H1 (cell line): Measurements from ENCODE around the gene ACSF3. TPM values are rescaled to one million over a fixed set of nuclear protein-coding genes. Genes with fewer than 3 reads are reported as not detected.

Source experiments
- CTCF ChIA-PET: fragments of 300-600 bp; sonication (Branson Sonifier 250); formaldehyde crosslinking; loops from one replicate; lab custom pipeline; 2021; ENCODE audit not compliant: partially characterized antibody; lab: Charles Lee
- POLR2A ChIA-PET: fragments of 300-600 bp; sonication (Branson Sonifier 250); formaldehyde crosslinking; loops from one replicate; lab custom pipeline; 2021; ENCODE audit warnings: inconsistent platforms; ENCODE audit not compliant: partially characterized antibody; lab: Charles Lee
- DNase-seq, 2 experiments: peaks; one replicate each; pipeline versions ENCODE4 v3.0.0 to v3.0.0-alpha.2; 2010 to 2022; ENCODE audit warnings: low spot score in 2 of 2, low read depth in 1 of 2, mixed read lengths in 1 of 2
- FAIRE-seq: peaks from 2 replicates; lab custom pipeline; 2011; peaks lifted over from hg19 to GRCh38; lab: Jason Lieb, UNC
- H2AFZ ChIP-seq: 2 replicates; pipeline ENCODE4 v1.8.1; 2012; ENCODE audit warnings: low read length, inconsistent platforms
- H2AK5ac ChIP-seq: 2 replicates; pipeline ENCODE4 v1.6.1; 2013; ENCODE audit warnings: low read depth, low read length
- H2BK120ac ChIP-seq: replicated peaks from 2 replicates; pipeline ENCODE3; 2013; ENCODE audit warnings: low read depth, low read length, inconsistent platforms
- H2BK12ac ChIP-seq: 2 replicates; pipeline ENCODE4 v1.6.1; 2013; ENCODE audit warnings: low read depth, low read length
- H2BK15ac ChIP-seq: 2 replicates; pipeline ENCODE4 v1.6.1; 2013; ENCODE audit warnings: low read length
- H2BK20ac ChIP-seq: 2 replicates; pipeline ENCODE4 v1.6.1; 2013; ENCODE audit warnings: low read length
- H2BK5ac ChIP-seq: 2 replicates; pipeline ENCODE4 v1.6.1; 2013; ENCODE audit warnings: low read depth, low read length
- H3K14ac ChIP-seq: 2 replicates; pipeline ENCODE4 v1.6.1; 2013; ENCODE audit warnings: inconsistent platforms; ENCODE audit not compliant: insufficient read length
- H3K18ac ChIP-seq: 2 replicates; pipeline ENCODE4 v1.6.1; 2013; ENCODE audit warnings: low read length; ENCODE audit errors: extremely low read depth
- H3K23ac ChIP-seq: 2 replicates; pipeline ENCODE4 v1.6.1; 2013; ENCODE audit warnings: inconsistent platforms; ENCODE audit not compliant: insufficient read length
- H3K23me2 ChIP-seq: 2 replicates; pipeline ENCODE4 v1.6.1; 2013; ENCODE audit warnings: low read depth, low read length
- H3K27ac ChIP-seq: 2 replicates; pipeline ENCODE4 v1.6.1; 2011; ENCODE audit warnings: low read depth, low read length, inconsistent platforms
- H3K27me3 ChIP-seq, 4 experiments: replicated peaks in 1 of 4; 1 replicate in 1 of 4; 2 replicates in 3 of 4; pipeline versions ENCODE4 v1.6.1 to v1.8.1; 2011 to 2013; ENCODE audit warnings: low read length in 3 of 4, mild to moderate bottlenecking in 3 of 4, inconsistent platforms in 2 of 4, mixed read lengths in 2 of 4, moderate library complexity in 1 of 4; ENCODE audit not compliant: control insufficient read depth in 3 of 4, insufficient read depth in 3 of 4; ENCODE audit errors: extremely low read depth in 1 of 4
- H3K36me3 ChIP-seq, 4 experiments: 2 replicates each; pipeline versions ENCODE4 v1.6.1 to v1.8.1; 2011 to 2013; ENCODE audit warnings: mild to moderate bottlenecking in 4 of 4, low read length in 3 of 4, moderate library complexity in 2 of 4, control low read depth in 1 of 4, inconsistent platforms in 1 of 4; ENCODE audit not compliant: insufficient read depth in 4 of 4, control insufficient read depth in 2 of 4
- H3K4ac ChIP-seq: replicated peaks from 2 replicates; pipeline ENCODE3; 2013; ENCODE audit warnings: low read length, low read depth, mixed read lengths, inconsistent platforms; ENCODE audit not compliant: insufficient read length
- H3K4me1 ChIP-seq, 4 experiments: replicated peaks in 1 of 4; 1 replicate in 1 of 4; 2 replicates in 3 of 4; pipeline versions ENCODE4 v1.6.1 to v1.8.1; 2011 to 2013; ENCODE audit warnings: low read length in 3 of 4, inconsistent platforms in 2 of 4, mixed read lengths in 1 of 4; ENCODE audit not compliant: insufficient read depth in 4 of 4, control insufficient read depth in 3 of 4
- H3K4me2 ChIP-seq, 2 experiments: 2 replicates each; pipeline versions ENCODE4 v1.6.1 to v1.8.1; 2011 to 2013; ENCODE audit warnings: low read depth in 2 of 2, low read length in 2 of 2, control low read depth in 1 of 2, inconsistent platforms in 1 of 2, mild to moderate bottlenecking in 1 of 2; ENCODE audit not compliant: insufficient read depth in 1 of 2
- H3K4me3 ChIP-seq, 4 experiments: fragments of 200-600, 300-600 bp in 1 of 4; sonication (generic), shearing (Covaris generic), sonication (Bioruptor Twin) in 1 of 4; 2 replicates each; pipeline versions ENCODE4 v1.5.1 to v1.8.1; 2011 to 2016; ENCODE audit warnings: low read length in 4 of 4, low read depth in 3 of 4, control low read depth in 2 of 4, inconsistent platforms in 2 of 4, mild to moderate bottlenecking in 2 of 4, mixed read lengths in 1 of 4, moderate library complexity in 1 of 4; ENCODE audit not compliant: insufficient read depth in 2 of 4; ENCODE audit errors: extremely low read depth in 1 of 4
- H3K56ac ChIP-seq: replicated peaks from 2 replicates; pipeline ENCODE3; 2013; ENCODE audit warnings: low read depth, mild to moderate bottlenecking, mixed read lengths, low read length, inconsistent platforms; ENCODE audit not compliant: insufficient read length
- H3K79me1 ChIP-seq: 2 replicates; pipeline ENCODE4 v1.6.1; 2013; ENCODE audit warnings: low read depth, low read length, control low read depth
- H3K79me2 ChIP-seq, 2 experiments: 2 replicates each; pipeline versions ENCODE4 v1.6.1 to v1.8.1; 2012 to 2013; ENCODE audit warnings: low read length in 2 of 2, mild to moderate bottlenecking in 2 of 2, inconsistent platforms in 1 of 2; ENCODE audit not compliant: insufficient read depth in 2 of 2, control insufficient read depth in 1 of 2
- H3K9ac ChIP-seq, 4 experiments: replicated peaks in 1 of 4; 1 replicate in 1 of 4; 2 replicates in 3 of 4; pipeline versions ENCODE4 v1.6.1 to v1.8.1; 2011 to 2013; ENCODE audit warnings: low read depth in 3 of 4, low read length in 3 of 4, control low read depth in 2 of 4, mild to moderate bottlenecking in 2 of 4, moderate library complexity in 2 of 4, inconsistent platforms in 1 of 4; ENCODE audit errors: extremely low read depth in 1 of 4
- H3K9me3 ChIP-seq, 2 experiments: 2 replicates each; pipeline versions ENCODE4 v1.6.1 to v1.8.1; 2012 to 2013; ENCODE audit warnings: mild to moderate bottlenecking in 2 of 2, moderate library complexity in 2 of 2, control low read depth in 1 of 2, inconsistent platforms in 1 of 2, low read depth in 1 of 2, low read length in 1 of 2, mixed read lengths in 1 of 2; ENCODE audit not compliant: insufficient read depth in 2 of 2
- H4K20me1 ChIP-seq, 2 experiments: replicated peaks in 1 of 2; 2 replicates each; pipeline versions ENCODE3 to v1.8.1; 2011 to 2013; ENCODE audit warnings: inconsistent platforms in 2 of 2, low read length in 2 of 2, mild to moderate bottlenecking in 1 of 2; ENCODE audit not compliant: insufficient read depth in 2 of 2, control insufficient read depth in 1 of 2
- H4K5ac ChIP-seq: 2 replicates; pipeline ENCODE4 v1.6.1; 2013; ENCODE audit warnings: low read length, low read depth, mixed read lengths, inconsistent platforms; ENCODE audit not compliant: insufficient read length
- H4K8ac ChIP-seq: 2 replicates; pipeline ENCODE4 v1.8.0; 2013; ENCODE audit warnings: mild to moderate bottlenecking, moderate library complexity, low read length, inconsistent platforms; ENCODE audit not compliant: insufficient read depth; ENCODE audit errors: extremely low read depth
- H4K91ac ChIP-seq: replicated peaks from 2 replicates; pipeline ENCODE3; 2013; ENCODE audit warnings: low read length, mixed read lengths, inconsistent platforms; ENCODE audit not compliant: insufficient read length
- BRCA1 ChIP-seq: IDR thresholded peaks from 2 replicates; pipeline ENCODE4 v1.6.1; 2012; ENCODE audit warnings: low read depth, low read length, improper control_type of control experiment
- CBX5 ChIP-seq: fragments of 300-800, 300-1000 bp; sonication (generic); IDR thresholded peaks from 2 replicates; pipeline ENCODE4 v1.7.1; 2016; ENCODE audit warnings: antibody characterized with exemption, low read length, low read depth
- CTBP2 ChIP-seq: IDR thresholded peaks from 2 replicates; pipeline ENCODE4 v1.7.0; 2011; ENCODE audit warnings: borderline replicate concordance, mild to moderate bottlenecking, moderate library complexity, mixed read lengths, low read length; ENCODE audit not compliant: insufficient read depth, insufficient read length
- E2F6 ChIP-seq: IDR thresholded peaks from 2 replicates; pipeline ENCODE4 v1.6.1; 2012; ENCODE audit warnings: inconsistent platforms
- EGR1 ChIP-seq: IDR thresholded peaks from 2 replicates; pipeline ENCODE4 v1.6.1; 2011; ENCODE audit warnings: low read depth, low read length, borderline replicate concordance
- EP300 ChIP-seq, 2 experiments: IDR thresholded peaks; 1 replicate in 1 of 2; 2 replicates in 1 of 2; pipeline ENCODE4 v1.6.1; 2011 to 2012; ENCODE audit warnings: low read depth in 2 of 2, low read length in 2 of 2, mild to moderate bottlenecking in 2 of 2, borderline replicate concordance in 1 of 2, inconsistent platforms in 1 of 2, moderate library complexity in 1 of 2
- HDAC2 ChIP-seq, 2 experiments: fragments of 300-600 bp in 1 of 2; sonication (generic) in 1 of 2; IDR thresholded peaks; 2 replicates each; pipeline ENCODE4 v1.6.1; 2011 to 2012; ENCODE audit warnings: low read depth in 2 of 2, low read length in 2 of 2, mild to moderate bottlenecking in 2 of 2, moderate library complexity in 2 of 2, borderline replicate concordance in 1 of 2, inconsistent platforms in 1 of 2
- HDAC6 ChIP-seq: IDR thresholded peaks from one replicate; pipeline ENCODE4 v1.7.1; 2012; ENCODE audit warnings: low read depth, mild to moderate bottlenecking, inconsistent platforms, low read length, moderate library complexity
- JUN ChIP-seq: IDR thresholded peaks from 2 replicates; pipeline ENCODE4 v1.6.1; 2011; ENCODE audit warnings: low read depth, mild to moderate bottlenecking, improper control_type of control experiment, low read length
- SIRT6 ChIP-seq: IDR thresholded peaks from one replicate; pipeline ENCODE4 v1.7.1; 2012; ENCODE audit warnings: low read length, inconsistent platforms
- SP4 ChIP-seq: IDR thresholded peaks from 2 replicates; pipeline ENCODE4 v1.6.1; 2012; ENCODE audit warnings: low read length, inconsistent platforms
- WGBS, 2 experiments: shearing (Covaris generic) in 1 of 2; methylation state at CpG; one replicate each; pipeline versions ENCODE4 v1.1.6 to v1.1.7; 2013 to 2015; ENCODE audit warnings: low lambda C conversion rate in 2 of 2, mixed read lengths in 2 of 2, inconsistent platforms in 1 of 2, low coverage in 1 of 2, missing lambda C conversion rate in 1 of 2; ENCODE audit not compliant: insufficient replicate concordance in 2 of 2, insufficient coverage in 1 of 2, insufficient read length in 1 of 2; ENCODE audit errors: extremely low coverage in 1 of 2, missing lambda C conversion rate in 1 of 2; 5-methylcytosine and 5-hydroxymethylcytosine counted together
- polyA plus RNA-seq, 7 experiments: library from polyadenylated mRNA; depleted of rRNA in 3 of 7; stranded (reverse) in 5 of 7; unstranded in 2 of 7; fragments of >200 nt in 5 of 7; fragments of 200-250 nt in 2 of 7; gene quantifications; 1 replicate in 5 of 7; 2 replicates in 1 of 7; 4 replicates in 1 of 7; pipeline versions ENCODE4 v1.2.1 to v1.2.3, GENCODE V29; 2011 to 2013; ENCODE audit warnings: missing spikeins in 2 of 7, mixed read lengths in 2 of 7
- total RNA-seq: library from RNA; stranded (reverse); fragmentation: NEBNext Ultra II Directional; extraction: Animal tissue kit (Norgen Biotek cat#: 25700); gene quantifications from 2 replicates; pipeline ENCODE4 v1.2.1, GENCODE V29; 2021

ACSF3 gene
- total and polyA plus RNA-seq, 2 of the 8 experiments (the other 6 are each of a cell fraction or from before 2014, with no cell fraction given): 15.6 to 22.9 TPM

- FAIRE-seq (no peak), DNase-seq (no peak)
- no peak overlapping the region for H4K5ac ChIP-seq
- H2AFZ ChIP-seq: no peak overlapping the region
- H3K4ac ChIP-seq: no peak overlapping the region
- no peak overlapping the region for H2BK5ac ChIP-seq
- no peak overlapping the region for H3K9ac ChIP-seq
- H3K79me1 ChIP-seq: no peaks in the 10 kb centered on the region
- no peaks in the 10 kb centered on the region for H3K79me2 ChIP-seq
- no peak overlapping the region for H3K14ac ChIP-seq
- H3K18ac ChIP-seq: no peak overlapping the region
- no peaks in the 10 kb centered on the region for H4K20me1 ChIP-seq
- 93% methylated on average over 10 of the region's 12 CpGs; no CpG with 5 or more reads in 1 of the 2 experiments for WGBS, 2 experiments
- no peak overlapping the region for H2BK12ac ChIP-seq
- H4K91ac ChIP-seq: no peak overlapping the region
- no peak overlapping the region for H3K4me2 ChIP-seq
- H2BK15ac ChIP-seq: no peak overlapping the region
- no peak overlapping the region for H3K27ac ChIP-seq
- H3K27me3 ChIP-seq: no peaks in the 10 kb centered on the region; a peak in 1 of 7 replicates
- peaks cover 0 to 7% (median 2%) of the 10 kb centered on the region in 4 experiments; a peak in 6 of 7 replicates for H3K4me1 ChIP-seq
- H3K36me3 ChIP-seq: no peaks in the 10 kb centered on the region
- no peak overlapping the region for H4K8ac ChIP-seq
- H2BK20ac ChIP-seq: no peak overlapping the region
- no peaks in the 10 kb centered on the region for H3K23me2 ChIP-seq
- no peak overlapping the region for H2AK5ac ChIP-seq
- no peak overlapping the region for H3K23ac ChIP-seq
- ChIA-PET CTCF (interaction anchor here (1.4 kb wide), 1 partner anchor 25 kb away, joined by 4 read pairs; no protein-coding TSS in a partner anchor), POLR2A (interaction anchor here (1.4 to 2.8 kb wide), 2 partner anchors 9 to 13 kb away, joined by 6 to 10 read pairs; partner anchors contain the start of gene ACSF3)
- H2BK120ac ChIP-seq: no peak overlapping the region
- H3K4me3 ChIP-seq: no peak overlapping the region
- no peak overlapping the region for H3K56ac ChIP-seq
- H3K9me3 ChIP-seq: no peaks in the 10 kb centered on the region; a peak in 1 of 4 replicates
- no peak for TF ChIP-seq JUN
- TF ChIP-seq E2F6: no peak
- no peak for TF ChIP-seq CBX5
- TF ChIP-seq EGR1: no peak
- no peak for TF ChIP-seq BRCA1
- no peak for TF ChIP-seq SP4
- TF ChIP-seq HDAC6: no peak
- TF ChIP-seq SIRT6: no peak
- TF ChIP-seq CTBP2: no peak
- no peak for TF ChIP-seq EP300 (IDR thresholded peaks at IDR 0.05; ENCODE audit: borderline replicate concordance in 1 of 2, low read depth in 2 of 2, low read length in 2 of 2)
- TF ChIP-seq HDAC2 (IDR thresholded peaks at IDR 0.05; ENCODE audit: borderline replicate concordance in 1 of 2, low read depth in 2 of 2, low read length in 2 of 2): no peak
These were observed 9.2 kb upstream of the ACSF3 start for GRCh38 chr16:89084411-89084810.
